HG03097 (cell line): ENCODE measurements around the gene ARRDC5.
A peak's percentile ranks its signal among the peaks of the same experiment; 100 is the strongest.
"Not testable (repeated sequence)": the region's sequence is repeated elsewhere in the genome, so short reads cannot be mapped to it uniquely, and the experiment has no call there.

Source experiments
- ATAC-seq: cut with Tn5 transposase; IDR thresholded peaks from one replicate; pipeline ENCODE4 v1.9.1; 2021; ENCODE audit not compliant: unreplicated experiment, low FRiP score

The ARRDC5 gene

DNA sequence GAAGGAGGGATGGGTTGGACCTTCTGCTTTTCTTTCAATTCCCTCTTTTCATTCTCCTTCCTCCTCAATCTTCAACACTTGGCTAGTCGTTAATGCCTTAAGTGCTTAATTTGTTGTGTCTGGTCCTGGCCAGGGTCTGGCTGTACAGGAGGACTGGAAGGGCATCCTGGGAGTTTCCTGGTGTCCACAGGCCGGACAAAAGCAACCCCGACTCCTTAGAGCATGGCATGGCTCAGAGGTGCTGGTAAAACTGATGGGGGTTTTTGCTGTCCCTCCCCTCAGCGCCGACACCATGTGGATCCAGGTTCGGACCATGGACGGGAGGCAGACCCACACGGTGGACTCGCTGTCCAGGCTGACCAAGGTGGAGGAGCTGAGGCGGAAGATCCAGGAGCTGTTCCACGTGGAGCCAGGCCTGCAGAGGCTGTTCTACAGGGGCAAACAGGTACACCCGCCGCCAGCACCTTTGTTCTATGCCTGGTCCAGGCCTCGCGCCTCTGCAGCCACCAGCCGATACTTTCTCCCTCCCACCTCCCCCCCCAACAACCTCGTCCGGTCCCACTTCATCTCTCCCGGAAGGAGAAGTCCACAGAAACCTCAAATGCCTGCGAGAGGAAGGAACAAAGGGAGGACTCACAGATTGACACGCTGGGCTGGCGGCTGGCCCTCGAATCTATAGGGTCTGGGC lies 8.0 kb upstream of the ARRDC5 start:
- no peak for ATAC-seq

DNA sequence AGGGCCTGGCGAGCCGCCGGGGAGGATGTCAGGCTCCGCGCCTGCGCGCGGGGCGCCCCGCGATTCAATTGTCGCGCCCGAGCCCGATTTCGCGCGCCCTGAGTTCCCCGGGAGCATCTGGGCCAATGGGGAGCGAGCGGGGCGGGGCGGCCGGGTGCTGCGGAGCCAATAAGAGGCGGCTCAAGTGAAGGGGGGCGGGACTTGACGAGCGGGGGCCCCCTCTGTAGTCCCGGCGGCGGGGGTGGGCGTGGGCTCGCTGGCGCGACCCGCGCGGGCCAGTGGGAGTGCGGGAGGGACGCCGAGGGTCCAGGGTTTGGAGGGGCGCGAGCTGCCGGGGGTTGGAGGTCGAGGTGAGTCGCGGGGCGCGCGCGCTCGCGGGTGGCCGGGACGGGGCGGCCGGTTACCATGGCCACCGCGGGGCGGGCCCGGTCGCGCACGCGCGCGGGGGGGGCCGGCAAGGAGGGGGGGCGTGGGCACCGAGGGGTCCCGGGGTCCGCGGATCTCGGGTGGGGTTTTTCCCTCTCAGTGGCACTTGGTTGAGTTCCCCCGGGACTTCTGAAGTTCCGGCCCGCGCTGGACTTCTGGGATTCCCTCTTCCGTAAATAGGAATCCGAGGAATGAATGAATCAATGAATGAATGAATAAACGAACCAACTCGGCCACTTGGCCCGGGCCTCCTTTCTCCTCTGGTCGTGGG lies 7.3 kb upstream of the ARRDC5 start:
- peak; percentile 55 for ATAC-seq

DNA sequence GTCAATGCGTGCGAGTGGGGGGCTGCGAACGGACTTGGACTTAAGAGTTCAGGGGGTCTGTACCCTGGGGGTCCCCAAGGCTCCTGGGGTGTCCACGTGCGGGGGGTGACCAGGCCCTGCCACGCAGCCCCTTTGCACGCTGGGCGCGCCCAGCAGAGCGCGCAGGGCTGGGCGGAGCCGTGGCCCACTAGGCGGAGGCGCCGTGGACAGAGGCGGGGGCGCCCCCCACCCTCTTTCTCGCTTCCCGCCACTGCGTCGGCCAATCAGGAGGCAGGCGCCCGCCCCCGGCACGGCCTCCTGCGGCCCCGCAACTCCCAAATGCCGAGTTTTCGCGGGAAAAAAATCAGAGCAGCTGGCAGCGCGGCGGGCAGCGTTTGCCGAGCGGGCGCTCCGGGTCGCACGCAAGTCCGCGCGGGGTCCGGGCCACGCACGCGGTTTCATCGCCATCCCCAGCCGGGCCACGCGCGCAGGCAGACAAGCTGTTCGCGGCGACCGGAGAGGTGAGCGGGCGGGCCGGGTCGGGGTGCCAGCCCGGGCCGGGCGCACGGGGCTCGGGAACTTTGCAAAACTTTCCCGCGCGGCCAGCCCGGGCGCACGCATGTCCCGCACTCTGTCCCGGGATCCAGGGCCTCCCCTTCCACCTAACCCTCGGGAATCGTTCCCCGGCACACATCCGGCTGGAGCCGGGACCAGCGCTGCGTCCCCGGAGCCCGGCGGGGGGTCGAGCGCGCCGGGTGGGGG lies 6.6 kb upstream of the ARRDC5 start, which contains the start of gene UHRF1:
Gene UHRF1 (plus strand): TSS at position 346 of the 741 bp plus-strand sequence. CDS start 1,385 bp downstream, outside the sequence.
- peak; percentile 22 for ATAC-seq

DNA sequence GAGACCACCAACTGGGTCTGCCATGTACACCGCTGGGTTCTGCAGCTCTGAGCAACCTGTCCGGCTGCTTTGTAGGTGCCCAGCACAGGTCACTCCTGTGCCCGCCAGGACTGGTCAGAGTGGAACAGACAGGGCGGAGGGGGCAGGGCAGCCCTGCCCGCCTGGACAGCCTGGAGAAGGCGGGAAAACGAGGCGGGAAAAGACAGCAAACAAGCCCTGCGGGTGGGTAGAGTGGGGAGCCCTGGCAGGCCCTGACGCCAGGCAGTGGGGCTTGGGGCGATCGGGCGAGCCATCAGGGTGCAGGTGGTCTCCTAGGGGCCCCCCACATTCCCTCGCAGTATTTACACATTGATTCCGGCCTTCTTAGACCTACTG lies 6.1 kb upstream of the ARRDC5 start:
- no peak for ATAC-seq

DNA sequence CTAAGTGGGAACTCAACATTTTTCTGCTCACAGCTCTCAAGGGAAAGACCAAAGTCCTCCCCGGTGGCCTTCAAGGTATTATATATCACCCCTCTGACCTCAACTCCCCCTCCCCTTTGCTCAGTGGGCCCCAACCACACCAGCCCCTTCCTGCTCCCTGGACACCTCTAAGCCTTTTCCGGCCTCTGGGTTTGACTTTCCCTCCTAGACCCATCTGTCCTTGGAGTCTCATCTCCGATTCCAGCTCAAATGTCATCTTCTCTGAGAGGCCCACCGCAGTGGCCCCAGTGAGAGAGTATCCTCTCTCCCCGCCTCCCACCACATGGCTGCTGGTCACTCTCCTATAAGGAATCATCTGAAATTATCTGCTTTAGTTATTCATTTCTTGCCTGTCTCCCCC lies 5.7 kb upstream of the ARRDC5 start:
- no peak for ATAC-seq

DNA sequence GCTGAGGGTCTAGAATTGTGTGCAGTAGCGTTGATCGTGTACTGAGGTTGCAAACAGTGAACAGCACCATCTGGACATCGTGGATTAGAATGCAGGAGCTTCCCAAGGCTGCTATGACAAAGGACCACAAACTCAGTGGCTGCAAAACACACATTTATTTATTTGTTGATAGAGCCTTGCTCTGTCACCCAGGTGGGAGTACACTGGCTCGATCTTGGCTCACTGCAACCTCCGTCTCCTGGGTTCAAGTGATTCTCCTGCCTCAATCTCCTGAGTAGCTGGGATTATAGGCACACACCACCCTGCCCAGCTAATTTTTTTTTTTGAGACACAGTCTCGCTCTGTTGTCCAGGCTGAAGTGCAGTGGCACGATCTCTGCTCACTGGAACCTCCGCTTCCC lies 4.3 kb upstream of the ARRDC5 start:
- ATAC-seq: no peak

DNA sequence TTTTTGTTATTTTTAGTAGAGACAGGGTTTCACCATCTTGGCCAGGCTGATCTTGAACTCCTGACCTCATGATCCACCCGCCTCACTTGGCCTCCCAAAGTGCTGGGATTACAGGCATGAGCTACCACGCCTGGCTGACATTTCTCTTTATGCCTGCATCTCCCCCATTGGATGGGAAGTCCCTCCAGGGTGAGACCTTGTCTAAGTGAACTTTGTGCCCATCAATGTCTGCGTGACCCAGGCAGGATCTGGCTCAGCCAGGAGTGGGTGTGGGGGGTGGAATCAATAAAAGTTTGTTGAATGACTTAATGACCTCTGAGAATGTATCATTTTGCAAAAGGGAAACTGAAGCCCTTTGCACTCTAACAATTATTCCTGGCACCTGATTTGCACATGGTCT lies 1.8 kb upstream of the ARRDC5 start:
- ATAC-seq: no peak

DNA sequence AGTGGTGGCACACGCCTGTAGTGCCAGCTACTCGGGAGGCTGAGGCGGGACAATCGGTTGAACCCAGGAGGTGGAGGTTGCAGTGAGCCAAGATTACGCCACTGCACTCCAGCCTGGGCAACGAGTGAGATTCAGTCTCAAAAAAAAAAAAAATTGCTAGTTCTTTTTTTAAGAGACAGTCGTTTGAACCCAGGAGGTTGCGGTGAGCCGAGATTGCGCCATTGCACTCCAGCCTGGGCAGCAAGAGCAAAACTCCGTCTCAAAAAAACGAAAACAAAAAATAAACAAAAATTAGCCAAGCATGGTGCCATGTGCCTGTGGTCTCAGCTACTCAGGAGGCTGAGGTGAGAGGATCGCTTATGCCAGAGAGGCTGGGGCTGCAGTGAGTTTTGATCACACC lies 1.8 kb downstream of the ARRDC5 start:
- not testable (repeated sequence) for ATAC-seq

DNA sequence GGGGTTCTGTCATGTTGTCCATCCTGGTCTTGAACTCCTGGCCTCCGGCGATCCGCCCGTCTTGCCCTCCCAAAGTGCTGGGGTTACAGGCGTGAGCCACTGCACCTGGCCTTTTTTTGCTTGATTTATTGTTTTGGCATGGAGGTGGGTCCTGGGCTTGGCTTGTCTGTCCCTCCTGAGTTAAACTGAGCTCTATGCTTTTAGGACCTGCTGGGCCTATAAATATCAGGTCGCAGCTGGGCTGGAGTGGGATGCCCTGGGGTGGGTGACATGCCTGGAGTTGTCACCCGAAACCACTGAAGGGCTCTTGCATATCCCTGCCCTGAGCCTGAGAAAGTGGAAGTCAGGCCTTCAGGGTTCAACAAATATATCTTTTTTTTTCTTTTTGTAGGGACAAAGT lies 5.5 kb downstream of the ARRDC5 start:
- ATAC-seq: no peak

DNA sequence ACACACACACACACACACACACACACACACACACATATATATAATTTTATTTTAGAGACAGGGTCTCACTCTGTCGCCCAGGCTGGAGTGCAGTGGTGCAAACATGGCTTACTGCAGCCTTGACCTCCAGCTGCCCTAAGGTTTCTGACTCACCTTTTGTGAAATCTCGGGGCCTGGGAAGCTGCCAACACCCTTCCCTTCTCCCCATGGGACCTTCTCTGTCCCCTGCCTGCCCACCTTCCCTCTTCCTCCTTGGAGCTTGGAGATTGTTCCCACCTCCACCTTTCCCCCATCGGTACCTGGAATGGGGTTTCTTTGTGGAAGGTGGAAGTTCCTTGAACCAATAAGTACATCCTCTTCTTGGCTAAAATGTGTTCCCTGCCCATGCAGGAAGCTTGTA lies 6.3 kb downstream of the ARRDC5 start:
- ATAC-seq: no peak

DNA sequence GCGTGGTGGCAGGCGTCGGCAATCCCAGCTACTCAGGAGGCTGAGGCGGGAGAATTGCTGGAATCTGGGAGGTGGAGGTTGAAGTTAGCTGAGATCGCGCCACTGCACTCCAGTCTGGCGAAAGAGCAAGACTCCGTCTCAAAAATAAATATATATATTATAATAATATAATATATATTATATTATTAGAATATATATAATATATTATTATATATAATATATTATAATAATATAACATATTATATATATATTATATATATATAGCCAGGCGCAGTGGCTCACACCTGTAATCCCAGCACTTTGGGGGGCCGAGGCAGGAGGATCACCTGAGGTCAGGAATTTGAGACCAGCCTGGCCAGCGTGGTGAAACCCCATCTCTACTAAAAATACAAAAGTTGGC lies 9.7 kb downstream of the ARRDC5 start:
- ATAC-seq: not testable (repeated sequence)

DNA sequence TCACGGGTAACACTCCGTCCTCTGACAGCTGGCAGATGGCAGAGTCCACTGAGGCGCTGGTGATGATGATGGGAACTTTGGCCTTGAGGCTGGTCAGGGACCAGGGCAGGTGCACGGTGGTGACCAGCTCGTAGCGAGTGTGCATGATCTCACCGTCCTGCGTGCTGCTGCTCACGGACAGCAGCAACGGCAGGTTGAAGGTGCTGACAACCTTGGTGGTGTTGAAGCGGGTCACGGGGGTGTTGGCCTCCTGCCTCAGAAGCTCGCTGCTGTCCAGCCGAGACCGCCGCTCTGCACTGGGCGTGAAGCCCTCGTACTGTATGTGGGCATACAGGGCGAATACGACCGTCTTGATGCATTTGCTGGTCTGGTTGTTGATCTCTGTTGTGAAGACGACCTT lies 11.6 kb downstream of the ARRDC5 start:
- no peak for ATAC-seq

DNA sequence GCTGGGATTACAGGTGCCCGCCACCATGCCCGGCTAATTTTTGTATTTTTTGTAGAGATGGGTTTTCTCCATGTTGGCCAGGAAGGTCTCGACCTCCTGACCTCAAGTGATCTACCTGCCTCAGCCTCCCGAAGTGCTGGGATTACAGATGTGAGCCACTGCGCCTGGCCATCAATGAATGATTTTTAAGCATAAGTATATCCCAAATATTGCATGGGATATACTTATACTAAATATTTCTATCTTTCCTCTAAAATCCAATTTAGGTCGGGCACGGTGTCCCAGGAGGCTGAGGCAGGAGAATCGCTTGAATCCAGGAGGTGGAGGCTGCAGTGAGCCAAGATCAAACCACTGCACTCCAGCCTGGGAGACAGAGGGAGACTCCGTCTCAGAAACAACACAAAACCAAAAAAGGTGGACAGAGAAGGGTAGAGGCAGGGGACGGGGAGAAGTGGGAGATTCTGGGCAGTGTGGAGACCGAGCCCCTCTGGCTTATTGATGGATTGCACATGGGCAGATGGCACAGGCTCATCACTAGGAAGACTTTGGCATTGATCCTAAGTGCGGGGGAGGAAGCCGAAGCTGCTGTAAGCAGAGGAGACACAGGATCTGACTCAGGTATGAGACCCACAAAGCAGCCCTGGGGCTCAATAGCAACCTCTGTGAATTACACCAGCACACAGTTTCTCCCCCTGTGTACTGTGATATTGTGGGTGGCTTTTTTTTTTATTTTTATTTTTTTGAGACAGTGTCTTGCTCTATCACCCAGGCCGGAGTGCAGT lies 13.5 kb downstream of the ARRDC5 start:
- no peak for ATAC-seq

- ATAC-seq: not testable (repeated sequence)
These were observed 14.9 kb downstream of the ARRDC5 start for GRCh38 chr19:4887803-4888202.

- ATAC-seq: not testable (repeated sequence)
These were observed 17.7 kb downstream of the ARRDC5 start for GRCh38 chr19:4884993-4885392.

DNA sequence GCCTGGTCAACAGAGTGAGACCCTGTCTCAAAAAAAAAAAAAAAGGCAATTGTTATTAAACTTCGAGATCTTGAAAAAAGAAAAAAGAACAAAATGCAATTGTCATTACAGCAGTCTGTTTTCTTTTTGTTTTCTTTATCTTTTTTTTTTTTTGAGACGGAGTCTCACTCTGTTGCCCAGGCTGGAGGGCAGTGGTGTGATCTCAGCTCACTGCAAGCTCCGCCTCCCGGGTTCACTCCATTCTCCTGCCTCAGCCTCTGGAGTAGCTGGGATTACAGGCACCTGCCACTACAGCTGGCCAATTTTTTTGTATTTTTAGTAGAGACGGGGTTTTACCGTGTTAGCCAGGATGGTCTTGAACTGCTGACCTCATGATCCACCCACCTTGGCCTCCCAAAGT lies 19.8 kb downstream of the ARRDC5 start:
- ATAC-seq: not testable (repeated sequence)

GRCh38 chr19:4879041-4879440 lies 23.7 kb downstream of the ARRDC5 start:
- ATAC-seq: no peak

- ATAC-seq: no peak
These were observed 24.2 kb downstream of the ARRDC5 start for GRCh38 chr19:4878491-4878968.

DNA sequence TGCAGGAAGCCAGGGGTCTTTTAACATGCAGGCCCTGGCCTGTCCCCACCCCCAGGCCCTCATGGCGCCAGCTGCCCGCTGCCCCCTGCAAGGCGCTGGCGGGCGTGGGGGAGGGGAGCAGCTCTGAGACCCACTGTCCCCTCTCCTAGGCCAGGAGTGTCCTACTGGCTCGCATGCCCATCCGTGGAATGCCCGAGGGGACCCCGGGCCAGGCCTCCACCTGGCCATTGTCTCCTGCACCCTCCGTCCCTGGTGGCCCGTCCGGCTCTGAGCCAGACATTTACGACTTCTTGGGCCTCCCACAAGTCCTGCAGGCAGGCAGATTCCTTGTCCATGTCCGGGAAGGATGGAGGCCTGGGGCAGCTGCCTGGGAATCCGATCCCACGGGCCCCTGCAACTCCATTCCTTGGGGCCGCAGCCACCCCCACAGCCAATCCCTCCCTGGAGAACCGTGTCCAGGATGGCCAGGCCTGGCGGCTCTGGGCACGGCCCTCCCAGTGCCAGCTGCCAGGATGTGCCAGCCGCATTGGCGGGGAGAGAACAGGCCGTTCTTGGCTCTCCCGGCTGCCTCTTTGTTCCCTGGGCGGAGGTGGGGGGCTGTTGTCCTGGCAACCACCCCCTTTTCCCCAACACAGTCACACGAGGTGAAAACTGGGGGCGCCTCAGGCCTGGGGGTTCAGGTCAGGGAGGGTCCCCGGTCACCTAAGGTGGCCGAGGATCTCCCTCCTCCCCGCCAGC lies 24.8 kb downstream of the ARRDC5 start:
- ATAC-seq: no peak

DNA sequence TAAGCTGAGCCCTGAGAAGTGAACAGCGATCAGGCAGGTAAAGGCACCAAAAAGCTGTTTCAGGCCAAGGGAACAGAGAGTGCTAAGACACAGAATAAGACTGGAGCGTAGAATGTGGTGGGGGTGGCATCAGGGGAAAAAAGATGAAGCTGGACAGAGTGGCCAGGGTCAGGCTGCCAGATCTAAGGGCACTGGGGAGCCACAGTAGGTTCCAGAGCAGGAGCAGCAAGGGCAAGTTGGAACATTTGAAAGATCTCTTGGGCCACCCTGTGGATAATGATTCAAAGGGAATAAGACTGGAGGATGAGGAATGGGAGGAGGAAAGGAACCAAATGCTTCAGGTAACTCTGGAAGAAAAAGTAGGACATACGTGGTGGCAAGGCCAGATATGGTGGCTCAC lies 28.8 kb downstream of the ARRDC5 start:
- ATAC-seq: no peak
